ENCODE results near the gene SCTR.

SCTR gene

DNA sequence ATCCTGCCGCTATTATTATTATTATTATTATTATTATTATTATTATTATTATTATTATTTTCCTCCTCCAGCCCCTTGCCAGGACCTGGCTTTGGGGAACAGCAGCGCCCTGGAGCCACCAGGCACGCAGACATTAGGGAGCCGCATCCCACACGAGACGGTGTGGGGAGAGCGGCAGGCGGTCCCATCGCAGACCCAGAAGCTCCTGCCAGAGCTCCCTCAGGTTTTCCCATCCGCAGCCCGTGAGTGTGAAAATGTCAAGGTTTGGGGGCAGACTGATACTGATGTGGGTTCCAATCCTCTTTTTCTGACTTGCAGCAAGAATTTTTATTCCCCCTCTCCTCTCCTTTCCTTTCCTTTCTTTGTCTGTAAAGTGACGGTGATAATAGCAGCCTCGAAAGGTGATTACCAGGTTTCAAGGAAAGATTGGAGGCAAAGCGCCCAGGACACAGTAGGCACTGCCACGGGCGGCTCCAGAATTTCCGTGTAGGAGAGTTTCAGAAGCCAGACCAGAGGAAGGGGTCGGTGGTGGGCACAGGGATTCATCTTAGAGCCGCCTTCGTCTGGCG, 816 bp downstream of the SCTR start:
- no peak for DNase-seq (ENCODE audit: low spot score)

DNA sequence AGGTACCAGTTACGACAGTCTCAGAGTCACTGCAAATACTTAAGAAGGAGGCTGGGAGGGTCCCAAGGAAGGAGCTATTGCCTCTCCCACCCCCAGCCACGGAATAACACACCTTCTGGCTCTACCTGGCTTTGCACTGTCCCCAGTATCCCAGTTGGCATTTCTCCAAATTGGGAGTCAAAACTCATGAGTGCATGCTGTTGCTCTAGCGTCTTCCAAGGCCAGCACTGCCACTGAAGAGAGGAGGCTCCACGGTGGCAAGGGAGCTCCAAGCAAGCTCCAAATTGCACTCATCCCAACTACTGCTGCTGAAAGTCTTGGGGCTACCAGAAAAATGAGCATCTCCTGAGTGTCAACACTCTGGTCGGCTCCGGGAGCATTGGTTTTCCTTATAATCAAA, 1.6 kb downstream of the SCTR start:
- no peak for DNase-seq (ENCODE audit: low spot score)

DNA sequence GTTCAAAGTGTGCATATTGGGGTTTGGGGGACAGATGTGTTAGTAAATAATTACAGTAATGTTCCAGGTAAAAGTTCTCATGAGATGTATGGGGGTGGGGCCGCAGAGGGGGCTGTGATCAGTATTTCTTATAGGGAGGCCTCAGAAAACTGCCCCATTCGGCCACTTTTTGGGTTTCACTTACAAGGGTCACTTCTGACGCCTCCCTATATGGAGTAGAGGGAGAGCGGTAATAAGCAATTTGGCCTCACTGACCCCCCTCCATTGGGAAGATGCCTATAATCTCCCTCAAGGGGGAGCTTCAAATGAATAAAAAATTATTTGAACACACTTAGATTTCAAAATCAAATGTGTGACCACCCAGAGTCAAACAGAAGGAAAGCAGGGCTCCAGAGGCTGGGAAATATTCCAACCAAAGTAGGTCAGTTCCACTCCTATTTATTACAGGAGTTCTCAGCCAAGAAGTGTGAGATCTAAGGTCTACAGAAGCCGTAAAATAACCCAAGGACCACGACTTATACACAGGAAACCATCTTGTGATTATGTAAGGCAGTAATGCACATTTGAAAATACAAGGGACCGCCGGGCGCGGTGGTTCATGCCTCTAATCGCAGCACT, 2.7 kb downstream of the SCTR start:
- DNase-seq (ENCODE audit: low spot score), result no peak

DNA sequence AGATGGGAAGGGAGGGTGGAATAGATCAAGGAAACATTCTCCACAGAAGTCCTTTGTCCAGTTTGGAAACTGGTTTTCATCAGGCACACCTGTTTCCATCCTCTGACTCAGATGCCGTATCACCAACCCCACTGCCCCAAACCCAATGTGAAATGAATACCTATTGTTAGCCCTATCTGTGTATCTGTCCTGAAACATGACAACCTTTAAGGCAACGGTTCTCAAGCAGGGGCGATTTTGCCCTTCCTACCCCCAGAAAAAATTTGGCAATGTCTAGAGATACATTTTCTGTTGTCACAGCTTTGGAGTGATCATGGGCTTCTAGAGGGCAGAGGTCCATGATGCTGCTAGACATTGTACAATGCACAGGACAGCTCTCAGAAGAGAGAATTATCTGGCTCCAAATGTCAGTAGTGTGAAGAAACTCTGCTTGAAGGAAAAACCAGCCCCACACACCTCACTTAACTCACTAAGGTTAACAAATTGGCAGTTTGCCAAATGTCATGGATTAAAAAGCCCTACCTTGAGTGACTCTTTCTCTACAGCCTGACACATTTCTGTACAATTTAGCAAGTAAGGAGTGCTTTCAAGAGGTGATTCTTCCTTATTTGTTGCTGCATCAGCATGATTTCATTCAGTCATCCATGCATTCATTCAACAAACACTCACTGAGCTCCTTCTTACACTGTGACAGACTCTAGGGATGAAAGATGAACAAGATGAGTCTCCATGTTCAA, 3.4 kb downstream of the SCTR start:
- no peak for DNase-seq (ENCODE audit: low spot score)

DNA sequence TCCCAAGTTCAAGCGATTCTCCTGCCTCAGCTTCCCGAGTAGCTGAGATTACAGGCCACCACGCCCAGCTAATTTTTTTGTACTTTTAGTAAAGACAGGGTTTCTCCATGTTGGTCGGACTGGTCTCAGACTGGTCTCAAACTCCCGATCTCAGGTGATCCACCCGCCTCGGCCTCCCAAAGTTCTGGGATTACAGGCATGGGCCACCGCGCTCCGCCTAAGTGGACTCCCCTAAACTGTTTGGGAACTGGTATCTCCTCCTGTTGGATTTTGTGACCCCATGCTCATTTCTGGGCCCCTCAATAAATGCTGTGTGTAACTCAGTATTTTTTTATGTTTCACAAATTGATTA, 5.2 kb downstream of the SCTR start:
- no peak for DNase-seq (ENCODE audit: low spot score)

DNA sequence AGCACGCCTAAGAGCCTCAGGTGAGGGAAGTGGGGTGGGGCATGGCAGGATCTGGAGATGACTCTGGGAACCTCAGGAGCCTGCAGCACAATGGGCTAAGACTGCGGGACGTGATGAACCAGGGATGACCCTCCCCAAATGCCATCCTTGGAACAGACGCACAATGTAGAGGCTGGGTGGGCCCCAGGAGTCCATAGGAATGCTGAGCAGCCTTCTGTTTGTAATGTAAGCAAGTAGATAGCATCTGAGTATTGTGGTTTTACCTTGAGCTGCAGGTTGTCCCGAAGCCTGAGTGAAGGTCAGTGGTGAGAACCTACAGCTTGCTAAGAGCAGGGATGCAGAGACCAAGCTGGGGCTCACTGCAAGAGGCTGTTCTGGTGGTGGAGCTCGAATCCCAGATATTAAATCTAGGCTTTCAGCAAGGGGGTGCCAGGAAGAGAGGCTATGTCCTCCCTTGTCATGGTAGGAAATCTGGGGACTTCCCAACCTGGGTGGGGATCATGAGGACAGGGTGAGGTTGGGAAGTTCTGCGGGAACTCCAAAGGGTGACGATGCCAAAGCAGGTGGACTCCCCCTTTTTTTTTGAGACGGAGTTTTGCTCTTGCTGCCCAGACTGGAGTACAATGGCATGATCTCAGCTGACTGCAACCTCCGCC, 5.8 kb downstream of the SCTR start:
- DNase-seq (ENCODE audit: low spot score), result no peak

DNA sequence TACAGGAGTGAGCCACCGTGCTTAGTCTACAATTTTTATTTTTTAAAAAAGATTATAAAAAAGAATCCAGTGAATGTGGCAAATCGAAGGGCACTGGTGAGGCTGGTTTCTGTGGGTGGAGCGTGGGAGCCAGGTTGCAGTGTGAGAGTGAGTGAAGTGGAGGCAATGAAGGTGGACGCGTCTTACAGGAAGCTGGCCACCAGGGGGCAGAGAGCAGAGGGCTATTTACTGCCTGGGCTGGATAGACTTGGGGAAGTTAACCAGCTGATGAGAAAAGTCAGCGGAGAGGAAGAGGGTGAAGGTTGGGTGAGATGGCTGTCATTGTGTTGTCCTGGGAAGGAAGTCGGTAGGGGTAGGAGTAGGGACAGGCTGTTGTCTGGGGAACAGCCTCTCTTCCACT, 6.8 kb downstream of the SCTR start:
- DNase-seq (ENCODE audit: low spot score), result peak; percentile 84

DNA sequence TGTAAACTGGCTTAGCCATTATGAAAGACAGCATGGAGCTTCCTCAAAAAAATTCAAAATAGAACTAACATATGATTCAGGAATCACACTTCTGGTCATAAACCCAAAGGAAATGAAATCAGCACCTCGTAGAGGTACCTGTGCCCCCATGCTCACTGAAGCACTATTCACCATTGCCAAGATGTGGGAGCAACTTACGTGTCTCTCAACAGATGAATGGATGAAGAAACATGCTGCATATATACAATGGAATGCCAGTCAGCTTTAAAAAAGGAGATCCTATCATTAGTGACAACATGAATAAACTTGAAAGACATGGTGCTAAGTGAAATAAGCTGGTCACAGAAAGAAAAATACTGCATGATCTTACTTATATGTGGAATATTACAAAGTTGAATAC, 8.2 kb downstream of the SCTR start:
- no peak for DNase-seq (ENCODE audit: low spot score)

DNA sequence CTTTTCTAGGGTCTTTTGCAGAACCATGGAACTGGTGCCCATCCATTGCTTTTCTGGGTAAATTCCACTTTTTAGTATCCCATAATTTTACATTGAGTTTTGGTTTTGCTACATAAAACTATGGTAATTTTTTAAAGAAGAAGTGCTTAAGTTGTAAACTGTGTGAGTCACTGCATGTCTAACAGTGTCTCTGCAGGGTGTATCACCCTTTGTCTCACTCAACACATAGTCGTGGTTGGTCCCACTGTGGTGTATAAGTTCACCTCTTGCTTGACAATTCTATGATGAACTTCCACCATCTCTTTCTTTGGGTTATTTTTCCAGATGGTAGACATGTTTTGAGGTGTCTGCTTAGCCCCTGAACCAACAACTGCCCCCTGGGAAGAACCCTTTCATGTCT, 10.5 kb downstream of the SCTR start:
- peak; percentile 2 for DNase-seq (ENCODE audit: low spot score)

DNA sequence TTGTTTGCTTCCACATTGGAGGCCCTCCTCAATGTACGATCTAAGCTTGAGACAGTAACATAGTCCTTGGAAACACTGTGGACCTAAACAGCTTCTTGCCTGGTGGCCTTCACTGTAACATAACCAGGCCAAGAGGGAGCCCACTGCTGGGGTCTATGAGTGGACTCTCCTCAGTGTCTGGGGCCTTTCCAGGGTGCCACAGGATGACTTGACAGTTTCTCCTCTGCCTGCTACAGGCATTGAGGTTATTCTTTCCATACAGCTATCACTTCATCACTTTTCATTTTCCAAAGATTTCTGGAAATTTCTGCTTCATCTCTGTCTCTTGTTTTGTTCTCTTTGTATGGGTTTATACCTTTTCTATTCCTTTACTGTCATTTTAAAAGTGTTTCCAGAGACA, 11.3 kb downstream of the SCTR start:
- DNase-seq (ENCODE audit: low spot score), result no peak

DNA sequence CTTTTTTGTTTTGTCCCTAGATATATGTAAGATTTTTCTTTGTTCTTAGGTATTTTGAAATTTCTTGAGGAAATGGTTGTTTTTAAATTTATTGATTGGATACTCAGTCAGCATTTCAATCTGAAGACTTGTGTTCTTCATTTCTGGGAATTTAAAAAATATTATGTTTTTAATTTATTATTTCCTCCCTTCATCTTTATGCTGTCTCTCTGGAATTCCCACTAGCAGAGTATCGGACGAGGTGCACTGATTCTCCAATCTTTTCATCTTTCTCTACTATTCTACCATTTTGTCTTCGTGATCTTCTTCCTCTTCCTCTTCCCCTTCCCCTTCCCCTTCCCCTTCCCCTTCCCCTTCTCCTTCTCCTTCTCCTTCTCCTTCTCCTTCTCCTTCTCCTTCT, 12.3 kb downstream of the SCTR start:
- no peak for DNase-seq (ENCODE audit: low spot score)

DNA sequence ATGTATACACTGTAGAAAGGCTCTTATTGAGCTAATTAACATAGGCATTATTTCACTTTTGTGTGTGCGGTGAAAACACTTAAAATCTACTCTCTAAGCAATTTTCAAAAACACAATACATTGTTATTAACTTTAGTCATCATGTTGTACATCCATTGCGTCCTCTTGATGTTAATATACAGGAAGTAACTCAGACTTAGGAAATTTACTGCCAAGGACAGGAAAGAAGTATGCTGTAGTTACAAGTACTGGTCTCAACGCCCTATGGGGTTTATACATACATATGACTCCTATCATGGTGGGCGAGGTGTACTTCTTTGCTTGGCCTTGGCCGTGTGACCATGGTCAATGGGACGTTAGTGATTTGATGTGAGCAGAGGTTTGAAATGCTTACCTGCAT, 15.5 kb downstream of the SCTR start:
- peak; percentile 3 for DNase-seq (ENCODE audit: low spot score)

DNA sequence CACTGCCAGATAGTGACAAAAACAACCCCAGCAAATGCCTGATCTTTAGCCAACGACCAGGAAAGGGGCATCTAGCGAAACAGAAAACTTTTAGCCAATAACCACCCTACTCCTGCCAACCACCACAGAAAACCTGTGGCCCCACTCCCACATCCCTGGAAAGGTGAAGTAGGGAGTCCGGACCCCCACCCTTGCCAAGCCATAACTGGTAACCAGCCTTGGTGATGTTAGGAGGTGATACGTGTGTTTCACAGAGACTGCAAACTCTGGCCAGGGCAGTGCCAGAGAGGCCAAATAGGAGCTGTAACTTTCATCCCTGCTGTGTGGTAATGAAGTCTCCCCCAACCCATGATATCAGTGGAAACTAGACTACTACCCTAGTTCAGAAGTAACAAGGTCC, 27.6 kb downstream of the SCTR start:
- DNase-seq (ENCODE audit: low spot score), result no peak

DNA sequence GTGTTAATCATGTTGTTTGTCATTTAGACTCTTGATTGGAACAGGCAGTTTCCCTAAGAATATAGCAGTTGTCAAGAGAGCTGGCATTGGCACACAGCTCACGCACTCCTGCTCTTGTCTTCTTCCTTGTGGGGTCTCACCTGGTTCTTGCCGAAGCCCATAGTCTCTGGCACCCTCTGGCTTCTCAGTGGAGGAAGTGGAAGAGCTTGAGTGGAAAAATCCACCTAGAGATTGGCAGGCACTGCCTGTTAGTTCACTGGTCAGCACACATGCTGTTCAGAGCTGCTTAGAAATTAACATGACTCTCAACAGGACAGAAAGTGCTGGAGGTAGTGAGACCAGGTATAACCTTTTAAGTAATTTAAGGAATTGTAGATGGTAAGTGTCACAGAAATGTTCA, 28.3 kb downstream of the SCTR start:
- DNase-seq (ENCODE audit: low spot score), result no peak

DNA sequence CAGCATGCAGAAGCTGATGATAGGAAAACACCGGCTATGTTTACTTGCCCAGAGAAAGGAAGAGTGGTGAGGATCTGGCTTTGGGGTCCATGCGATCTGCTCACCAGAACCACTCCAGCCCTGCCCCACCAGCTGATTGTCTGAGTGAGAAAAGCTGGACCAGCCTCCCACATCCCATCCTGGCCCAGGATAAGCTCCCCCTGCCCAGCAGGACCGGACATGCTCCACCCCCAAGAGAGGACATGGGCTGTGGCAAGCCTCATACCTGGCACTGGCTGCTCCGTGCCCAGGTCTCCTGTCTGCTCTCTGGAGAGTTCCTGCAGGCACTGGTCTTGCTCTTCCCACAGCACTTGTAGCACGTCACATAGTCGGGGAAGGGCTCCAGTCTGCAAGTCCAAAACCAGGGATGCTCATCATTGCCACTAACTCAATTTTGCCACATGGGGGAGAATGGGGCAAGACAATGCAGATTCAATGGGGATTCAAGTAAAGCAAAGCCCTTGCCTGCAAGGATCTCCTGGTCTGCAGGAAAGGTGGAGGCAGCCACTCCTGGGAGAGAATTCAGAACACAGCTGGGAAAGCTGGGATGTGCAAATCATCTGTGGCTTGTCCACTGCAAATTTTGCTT, 30.0 kb downstream of the SCTR start:
- no peak for DNase-seq (ENCODE audit: low spot score)

DNA sequence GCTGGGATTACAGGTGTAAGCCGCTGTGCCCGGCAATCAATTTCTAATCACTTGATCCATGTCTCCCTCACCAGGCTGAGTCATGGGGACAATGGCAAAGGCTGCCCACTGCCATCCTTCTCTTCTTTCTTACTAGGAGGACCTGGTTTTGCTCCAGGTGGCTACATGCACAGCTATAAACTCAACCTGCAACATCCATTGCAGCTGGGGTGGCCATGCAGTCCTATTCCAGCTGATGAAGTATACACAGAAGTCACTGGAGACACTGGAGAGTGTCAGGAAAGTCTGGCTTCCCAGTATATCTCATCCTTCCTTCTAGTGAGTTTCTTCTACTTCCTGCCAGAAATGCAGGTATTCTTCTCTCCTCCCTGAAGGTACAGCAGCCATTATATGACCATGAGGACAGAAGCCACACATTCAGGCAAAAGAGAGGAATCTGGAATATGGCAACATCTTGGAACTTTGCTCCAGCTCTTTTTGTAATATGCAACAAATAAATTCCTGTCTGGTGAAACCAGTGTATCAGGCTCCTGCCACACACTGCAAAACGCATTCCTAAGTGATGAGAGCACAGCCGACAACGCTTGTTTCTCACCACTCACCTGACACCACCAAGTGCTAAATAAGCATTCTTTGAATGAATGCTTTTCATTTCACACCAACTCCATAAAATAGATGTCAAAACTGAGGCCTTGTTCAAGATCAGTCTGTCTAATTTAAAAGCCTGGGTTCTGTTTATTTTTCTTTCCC, 32.3 kb downstream of the SCTR start:
- DNase-seq (ENCODE audit: low spot score), result peak; percentile 88

DNA sequence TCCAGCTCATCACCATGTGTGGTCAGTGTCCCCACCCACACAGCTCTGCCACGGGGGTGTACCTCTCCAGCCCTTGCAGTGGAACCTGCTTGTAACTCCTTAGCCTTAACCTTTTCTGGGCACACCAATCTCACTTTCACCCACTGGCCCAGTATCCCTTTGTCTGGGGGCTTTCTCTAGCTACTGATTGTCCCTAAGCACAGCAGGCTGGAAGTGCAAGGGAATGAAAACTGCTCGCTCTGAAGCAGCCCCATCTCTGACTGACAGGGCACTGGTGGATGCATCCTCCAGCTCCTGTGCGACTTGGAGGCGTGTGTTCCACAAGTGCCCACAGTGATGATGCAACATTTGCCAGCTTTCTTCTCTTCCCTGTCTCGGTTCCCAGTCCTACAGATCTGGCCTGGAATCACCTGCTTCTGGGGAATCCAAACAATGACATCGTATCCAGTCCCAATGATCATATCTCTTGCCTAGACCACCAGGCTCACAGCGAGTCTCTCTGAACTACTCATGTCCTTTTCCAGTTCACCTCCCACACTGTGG, 33.6 kb downstream of the SCTR start:
- DNase-seq (ENCODE audit: low spot score), result no peak

DNA sequence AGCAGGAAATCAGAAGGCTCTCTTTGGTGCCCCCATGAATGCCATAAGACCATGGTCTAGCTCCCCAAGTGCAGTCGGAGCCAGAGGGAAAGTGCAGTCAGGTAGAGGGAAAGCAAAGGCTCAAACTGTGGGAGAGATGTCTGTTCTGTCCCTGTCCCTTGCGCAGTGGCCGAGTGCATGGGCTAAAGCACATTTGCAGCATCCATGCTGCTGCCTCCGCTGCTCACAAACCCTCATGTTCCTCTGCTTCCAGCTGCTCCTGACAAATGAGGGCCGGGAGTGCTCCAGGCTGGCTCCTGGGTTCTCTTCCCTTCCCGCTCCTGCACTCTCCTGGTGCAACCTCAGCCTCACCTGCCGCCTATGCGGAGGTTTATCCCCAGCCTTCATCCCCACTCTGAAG, 34.2 kb downstream of the SCTR start:
- no peak for DNase-seq (ENCODE audit: low spot score)

DNA sequence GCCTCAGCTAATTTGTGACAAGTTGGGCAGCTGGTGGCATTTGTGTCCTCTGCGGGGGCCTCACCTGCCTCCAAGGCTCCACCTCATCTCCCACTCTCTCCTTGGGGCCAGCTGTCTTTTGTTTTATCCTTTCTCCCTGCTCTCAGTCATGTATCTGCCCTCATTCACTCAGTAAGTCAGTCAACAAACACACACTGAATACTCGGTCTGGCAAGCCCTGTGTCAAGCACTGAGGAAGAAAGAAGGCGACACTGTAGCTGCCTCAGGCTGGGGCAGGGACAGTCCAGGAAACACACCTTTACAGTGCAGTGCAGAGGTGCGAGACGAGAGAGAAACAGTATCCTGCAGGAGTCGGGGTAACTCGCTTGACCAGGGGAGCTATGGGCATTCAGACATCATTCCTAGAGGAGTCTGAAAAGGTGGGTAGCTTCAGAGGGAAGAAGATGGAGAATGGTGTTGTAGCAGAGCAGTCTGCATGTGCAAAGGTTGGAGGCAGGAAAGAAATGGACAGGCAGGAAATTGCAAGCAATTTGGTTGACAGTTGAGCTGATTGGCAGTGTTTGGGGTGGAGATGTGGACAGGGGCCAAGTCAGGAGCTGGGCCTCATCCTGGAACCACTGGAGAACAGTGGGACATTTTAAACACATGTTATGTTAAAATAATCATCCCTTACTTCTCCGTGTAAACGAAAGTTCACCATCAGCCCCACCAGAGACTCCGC, 34.9 kb downstream of the SCTR start:
- DNase-seq (ENCODE audit: low spot score), result no peak

DNA sequence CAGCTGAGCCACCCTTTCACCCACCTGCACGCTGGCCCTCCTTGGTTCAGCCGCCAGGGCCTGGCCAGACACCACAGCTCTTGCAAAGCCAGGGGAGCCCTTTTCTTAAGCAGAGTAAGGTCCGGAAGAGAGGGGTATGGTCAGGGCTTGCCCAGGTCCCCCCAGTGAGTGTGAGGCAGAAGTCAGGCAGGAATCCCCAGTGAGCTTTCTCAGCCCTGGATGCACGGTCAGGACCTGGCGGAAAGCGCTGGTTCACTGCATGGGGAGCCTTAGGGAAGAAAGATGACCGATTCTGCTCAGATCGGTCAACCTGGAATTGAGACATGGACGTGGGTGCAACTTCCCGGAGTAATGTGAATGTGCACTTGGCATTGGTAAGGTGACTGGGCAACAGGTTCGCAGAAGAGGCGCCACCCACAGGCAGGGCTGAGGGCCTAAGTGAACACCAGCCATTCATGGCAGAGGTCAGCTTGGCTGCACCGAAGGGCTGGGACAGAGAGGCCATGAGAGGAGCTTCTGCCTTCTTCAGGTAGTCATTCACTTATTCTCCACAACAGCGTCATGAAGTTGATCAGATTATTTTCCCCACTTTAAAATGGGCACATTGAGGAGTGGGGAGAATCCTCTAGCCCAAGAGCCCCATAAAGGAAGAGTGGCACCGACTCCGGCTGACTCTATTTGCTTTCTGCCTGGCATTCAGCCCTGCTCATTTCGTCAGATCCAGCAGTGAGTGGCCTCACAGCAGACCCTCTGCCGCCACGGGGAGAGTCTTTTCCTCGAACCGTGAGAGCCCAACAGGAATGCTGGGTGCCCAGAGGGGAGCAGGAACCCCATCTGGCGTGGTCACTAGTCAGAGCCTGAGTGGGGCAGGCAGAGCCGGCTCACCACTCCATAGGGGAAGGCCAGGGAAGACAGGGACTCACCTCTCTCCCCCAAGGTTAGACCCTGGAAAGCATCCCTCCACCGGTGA, 35.8 kb downstream of the SCTR start:
- DNase-seq (ENCODE audit: low spot score), result no peak

Measured in AG20443 (cell line).